ENCODE data around the gene GRM3.
"Not testable (repeated sequence)": the region's sequence is repeated elsewhere in the genome, so short reads cannot be mapped to it uniquely, and the experiment has no call there.

GRM3 gene

GRCh38 chr7:86643561-86644281 is at the start of gene GRM3:
Gene GRM3 (plus strand): TSS chr7:86643909. CDS start chr7:86765146, 121,237 bp downstream.
- DNase-seq (ENCODE audit: low spot score), result no peak

- no peak for DNase-seq (ENCODE audit: low spot score)
These were observed 45.4 kb upstream of the GRM3 start for GRCh38 chr7:86598311-86598710.

- no peak for DNase-seq (ENCODE audit: low spot score)
These were observed 45.0 kb upstream of the GRM3 start for GRCh38 chr7:86598721-86599120.

- no peak for DNase-seq (ENCODE audit: low spot score)
These were observed 43.0 kb upstream of the GRM3 start for GRCh38 chr7:86600506-86601290.

GRCh38 chr7:86615711-86616110 is 28.0 kb upstream of the GRM3 start:
- not testable (repeated sequence) for DNase-seq (ENCODE audit: low spot score)

GRCh38 chr7:86644282-86645224 is 844 bp downstream of the GRM3 start:
- no peak for DNase-seq (ENCODE audit: low spot score)

- DNase-seq (ENCODE audit: low spot score), result no peak
These were observed 1.5 kb downstream of the GRM3 start for GRCh38 chr7:86645225-86645608.

GRCh38 chr7:86645676-86646276 is 2.1 kb downstream of the GRM3 start:
- no peak for DNase-seq (ENCODE audit: low spot score)

- no peak for DNase-seq (ENCODE audit: low spot score)
These were observed 3.8 kb downstream of the GRM3 start for GRCh38 chr7:86647385-86648094.

GRCh38 chr7:86648169-86648568 is 4.5 kb downstream of the GRM3 start:
- DNase-seq (ENCODE audit: low spot score), result no peak

GRCh38 chr7:86653919-86654659 is 10.4 kb downstream of the GRM3 start:
- no peak for DNase-seq (ENCODE audit: low spot score)

- DNase-seq (ENCODE audit: low spot score), result no peak
These were observed 14.2 kb downstream of the GRM3 start for GRCh38 chr7:86657948-86658347.

GRCh38 chr7:86660950-86661462 is 17.3 kb downstream of the GRM3 start:
- DNase-seq (ENCODE audit: low spot score), result no peak

GRCh38 chr7:86664486-86664885 is 20.8 kb downstream of the GRM3 start:
- no peak for DNase-seq (ENCODE audit: low spot score)

GRCh38 chr7:86664991-86665390 is 21.3 kb downstream of the GRM3 start:
- no peak for DNase-seq (ENCODE audit: low spot score)

GRCh38 chr7:86665669-86666068 is 22.0 kb downstream of the GRM3 start:
- DNase-seq (ENCODE audit: low spot score), result no peak

GRCh38 chr7:86667732-86668131 is 24.0 kb downstream of the GRM3 start:
- no peak for DNase-seq (ENCODE audit: low spot score)

- no peak for DNase-seq (ENCODE audit: low spot score)
These were observed 24.6 kb downstream of the GRM3 start for GRCh38 chr7:86668315-86668714.

- DNase-seq (ENCODE audit: low spot score), result no peak
These were observed 44.1 kb downstream of the GRM3 start for GRCh38 chr7:86687831-86688230.

- DNase-seq (ENCODE audit: low spot score), result no peak
These were observed 45.7 kb downstream of the GRM3 start for GRCh38 chr7:86689363-86689762.

Data from hematopoietic multipotent progenitor cell treated with erythropoietin and hydrocortisone succinate and interleukin-3 and kit ligand, for 15 days (in vitro differentiated cells).